Testis (tissue), 2 donors: ENCODE results near the gene ARHGAP9.
A peak's percentile ranks its signal among the peaks of the same experiment; 100 is the strongest.

ENCODE experiments used
- POLR2A ChIP-seq: fragments of 450-650 bp; IDR thresholded peaks from one replicate; pipeline ENCODE4 v1.6.1; 2017; ENCODE audit warnings: antibody characterized with exemption, mild to moderate bottlenecking, moderate library complexity
- TF ChIP-seq, protein P1 (sequence below), 3 experiments: fragments of 450-650 bp in 2 of 3; fragments of 200-600 bp in 1 of 3; sonication (generic) in 1 of 3; IDR thresholded peaks; one replicate each; pipeline ENCODE4 v1.5.1; 2016 to 2019; ENCODE audit warnings: antibody characterized with exemption in 3 of 3, mild to moderate bottlenecking in 2 of 3, moderate library complexity in 1 of 3

DNA sequence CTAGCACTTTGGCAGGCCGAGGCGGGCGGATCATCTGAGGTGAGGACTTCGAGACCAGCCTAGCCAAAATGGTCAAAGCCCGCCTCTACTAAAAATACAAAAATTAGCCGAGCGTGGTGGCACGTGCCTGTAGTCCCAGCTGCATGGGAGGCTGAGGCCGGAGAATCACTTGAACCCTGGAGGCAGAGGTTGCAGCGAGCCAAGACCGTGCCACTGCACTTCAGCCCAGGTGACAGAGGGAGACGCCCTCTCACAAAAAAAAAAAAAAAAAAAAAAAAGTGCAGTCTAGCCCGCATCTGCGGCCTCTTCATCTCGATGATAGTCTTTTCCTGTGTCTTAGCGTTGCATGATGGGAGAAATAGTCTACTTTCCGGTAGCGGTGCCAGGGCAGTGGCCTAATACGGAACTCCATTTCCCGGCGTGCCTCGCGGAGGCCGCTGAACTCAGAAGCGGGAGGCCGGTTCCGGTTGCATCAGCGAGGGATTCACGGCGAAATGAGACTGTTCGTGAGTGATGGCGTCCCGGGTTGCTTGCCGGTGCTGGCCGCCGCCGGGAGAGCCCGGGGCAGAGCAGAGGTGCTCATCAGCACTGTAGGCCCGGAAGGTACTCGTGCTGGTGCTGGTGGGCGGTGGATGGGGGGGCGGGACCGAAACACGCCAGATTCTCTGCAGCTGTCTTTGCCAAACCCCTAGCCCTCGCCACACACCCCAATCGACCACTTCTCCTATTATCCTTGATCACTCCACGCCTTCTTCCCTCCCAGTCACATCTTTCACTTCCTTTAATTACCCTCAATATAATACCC, 8.1 kb upstream of the ARHGAP9 start, which contains the start of gene MARS1:
- TF ChIP-seq, protein P1, sequence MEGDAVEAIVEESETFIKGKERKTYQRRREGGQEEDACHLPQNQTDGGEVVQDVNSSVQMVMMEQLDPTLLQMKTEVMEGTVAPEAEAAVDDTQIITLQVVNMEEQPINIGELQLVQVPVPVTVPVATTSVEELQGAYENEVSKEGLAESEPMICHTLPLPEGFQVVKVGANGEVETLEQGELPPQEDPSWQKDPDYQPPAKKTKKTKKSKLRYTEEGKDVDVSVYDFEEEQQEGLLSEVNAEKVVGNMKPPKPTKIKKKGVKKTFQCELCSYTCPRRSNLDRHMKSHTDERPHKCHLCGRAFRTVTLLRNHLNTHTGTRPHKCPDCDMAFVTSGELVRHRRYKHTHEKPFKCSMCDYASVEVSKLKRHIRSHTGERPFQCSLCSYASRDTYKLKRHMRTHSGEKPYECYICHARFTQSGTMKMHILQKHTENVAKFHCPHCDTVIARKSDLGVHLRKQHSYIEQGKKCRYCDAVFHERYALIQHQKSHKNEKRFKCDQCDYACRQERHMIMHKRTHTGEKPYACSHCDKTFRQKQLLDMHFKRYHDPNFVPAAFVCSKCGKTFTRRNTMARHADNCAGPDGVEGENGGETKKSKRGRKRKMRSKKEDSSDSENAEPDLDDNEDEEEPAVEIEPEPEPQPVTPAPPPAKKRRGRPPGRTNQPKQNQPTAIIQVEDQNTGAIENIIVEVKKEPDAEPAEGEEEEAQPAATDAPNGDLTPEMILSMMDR (IDR thresholded peaks at IDR 0.05), result peak in 1 of 3 experiments; percentile 8
- TF ChIP-seq POLR2A, result no peak
